Amniotic stem cell (primary cell): Measurements from ENCODE around the gene SLC9A9.
"Not testable (repeated sequence)": the region's sequence is repeated elsewhere in the genome, so short reads cannot be mapped to it uniquely, and the experiment has no call there.

ENCODE experiments used
- DNase-seq: peaks from one replicate; lab custom pipeline; 2025; lab: John Stamatoyannopoulos, UW

Gene SLC9A9

DNA sequence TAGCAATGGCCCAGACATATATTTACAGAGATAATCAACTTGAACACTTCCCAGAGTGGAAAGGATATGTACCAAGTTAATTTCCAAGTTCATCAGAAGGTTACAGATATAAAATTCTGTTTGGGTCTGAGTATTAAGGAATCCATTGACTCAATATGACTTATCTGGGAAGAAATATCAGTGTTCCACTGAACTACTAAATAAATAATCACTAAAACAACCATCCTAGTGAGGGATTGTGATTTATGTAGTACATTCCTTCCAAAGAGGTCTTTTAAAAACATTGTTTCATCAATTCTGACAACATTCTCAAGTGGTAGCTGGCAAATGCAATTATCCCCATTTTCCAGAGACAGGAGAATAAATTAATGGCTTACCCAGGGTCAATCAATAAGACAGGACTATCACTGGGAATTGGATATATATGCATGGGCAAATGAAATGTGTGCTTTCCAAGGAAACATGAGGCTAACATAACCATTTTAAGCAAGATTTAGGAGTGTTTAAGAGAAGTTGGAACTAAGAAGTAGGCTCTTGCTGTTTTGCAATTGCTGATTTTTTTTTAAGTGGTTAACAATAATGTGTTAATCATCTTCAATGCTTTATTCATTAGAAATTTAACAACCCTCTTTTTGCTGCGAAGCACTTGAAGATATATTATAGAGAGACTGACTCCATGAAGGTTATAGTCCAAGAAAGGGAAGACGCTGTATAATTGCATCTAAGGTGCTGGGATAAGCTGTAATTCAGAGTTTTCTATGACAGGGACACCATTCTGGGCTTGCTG lies 37.9 kb downstream of the SLC9A9 start:
- no peak for DNase-seq

- no peak for DNase-seq
Observed at GRCh38 chr3:143809121-143809621, 39.1 kb downstream of the SLC9A9 start.

- DNase-seq: no peak
Observed at GRCh38 chr3:143808030-143808429, 40.2 kb downstream of the SLC9A9 start.

DNA sequence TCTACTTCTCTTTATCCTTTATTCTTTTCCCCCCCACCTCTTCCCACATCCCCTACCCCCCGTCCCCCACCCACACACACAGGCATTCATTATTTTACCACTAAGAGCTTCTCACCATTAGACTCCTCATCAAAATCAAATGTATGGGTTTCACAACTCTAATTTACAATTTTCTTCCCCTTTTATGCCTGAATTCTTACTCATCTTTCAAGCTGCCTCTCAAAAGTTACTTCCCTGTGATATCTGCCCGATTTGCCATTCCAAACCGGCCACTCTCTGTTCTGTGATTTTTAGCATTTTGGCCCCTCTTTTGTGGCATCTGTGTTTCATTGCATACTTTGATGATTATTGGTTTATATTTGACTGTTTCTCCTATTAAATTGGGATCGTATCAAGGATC lies 42.2 kb downstream of the SLC9A9 start:
- DNase-seq: no peak

DNA sequence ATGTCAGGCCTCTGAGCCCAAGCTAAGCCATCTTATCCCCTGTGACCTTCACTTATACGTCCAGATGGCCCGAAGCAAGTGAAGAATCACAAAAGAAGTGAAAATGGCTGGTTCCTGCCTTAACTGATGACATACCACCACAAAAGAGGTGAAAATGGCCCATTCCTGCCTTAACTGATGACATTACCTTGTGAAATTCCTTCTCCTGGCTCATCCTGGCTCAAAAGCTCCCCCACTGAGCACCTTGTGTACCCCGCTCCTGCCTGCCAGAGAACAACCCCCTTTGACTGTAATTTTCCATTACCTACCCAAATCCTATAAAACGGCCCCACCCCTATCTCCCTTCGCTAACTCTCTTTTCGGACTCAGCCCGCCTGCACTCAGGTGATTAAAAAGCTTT lies 42.8 kb downstream of the SLC9A9 start:
- DNase-seq: not testable (repeated sequence)

GRCh38 chr3:143801046-143801445 lies 47.2 kb downstream of the SLC9A9 start:
- not testable (repeated sequence) for DNase-seq

GRCh38 chr3:143798151-143798550 lies 50.1 kb downstream of the SLC9A9 start:
- not testable (repeated sequence) for DNase-seq

- no peak for DNase-seq
Observed at GRCh38 chr3:143795874-143796273, 52.4 kb downstream of the SLC9A9 start.

- no peak for DNase-seq
Observed at GRCh38 chr3:143794793-143795462, 53.3 kb downstream of the SLC9A9 start.

- no peak for DNase-seq
Observed at GRCh38 chr3:143793971-143794370, 54.3 kb downstream of the SLC9A9 start.

DNA sequence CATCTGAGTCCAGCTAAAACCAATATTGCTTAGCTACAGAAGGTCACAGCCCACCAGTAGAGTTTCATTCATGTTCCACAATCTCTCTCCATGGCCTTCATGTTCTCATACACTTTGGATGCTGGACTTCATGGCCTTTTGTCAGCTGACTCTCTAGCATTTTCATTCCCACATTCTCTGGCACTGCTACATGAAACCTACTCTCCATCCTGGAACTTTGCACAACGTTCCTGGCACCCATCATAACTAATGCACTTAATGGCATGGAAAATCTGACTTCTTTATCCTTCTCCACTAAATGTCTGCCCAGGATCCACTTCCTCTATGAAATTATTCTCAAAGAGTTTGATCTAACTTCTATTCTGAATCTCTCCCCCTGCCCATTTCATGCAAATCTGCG lies 56.9 kb downstream of the SLC9A9 start:
- no peak for DNase-seq

- DNase-seq: no peak
Observed at GRCh38 chr3:143786219-143787191, 61.8 kb downstream of the SLC9A9 start.

GRCh38 chr3:143784446-143784845 lies 63.8 kb downstream of the SLC9A9 start:
- no peak for DNase-seq

DNA sequence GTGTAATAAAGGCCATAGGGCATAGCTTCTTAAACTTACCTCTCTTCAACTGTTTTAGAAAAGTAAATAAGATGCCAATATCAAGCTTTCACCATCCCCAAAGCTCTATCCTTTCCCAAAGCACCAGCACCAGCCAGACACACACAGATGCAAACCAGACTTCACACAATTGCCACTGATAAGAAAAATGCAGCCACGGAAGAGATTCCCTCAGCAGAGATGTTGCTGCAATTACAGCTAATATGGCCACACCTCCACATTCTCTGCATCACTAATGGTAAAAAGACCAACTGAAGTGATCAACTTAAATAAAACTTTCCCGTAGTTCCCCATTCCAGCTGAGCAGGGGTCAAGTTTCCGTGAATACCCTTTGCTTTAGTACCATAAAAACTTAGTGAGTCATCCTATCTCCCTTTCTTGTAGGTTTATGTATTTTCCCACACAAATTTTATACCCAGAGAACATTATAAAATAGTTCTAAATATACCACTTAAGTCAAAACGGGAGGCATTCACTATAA lies 64.4 kb downstream of the SLC9A9 start:
- DNase-seq: no peak

DNA sequence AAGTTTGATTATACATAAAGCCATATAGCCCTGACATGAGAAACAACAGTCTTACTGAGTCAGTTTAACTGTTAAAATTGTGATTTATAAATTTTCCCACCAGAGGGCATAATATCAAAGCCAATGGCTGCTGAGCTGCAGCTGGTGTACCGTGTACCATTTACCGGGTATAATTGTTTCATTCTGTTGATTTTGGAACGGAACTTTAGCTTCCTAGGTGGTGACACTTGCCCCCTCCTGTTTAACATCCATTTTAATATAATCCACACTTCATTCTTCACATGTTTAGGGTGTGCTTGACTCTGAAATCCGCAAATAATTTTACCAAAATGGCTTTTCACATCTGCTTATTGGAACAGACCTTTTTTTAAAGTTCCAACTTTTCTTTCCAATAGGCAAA lies 72.8 kb downstream of the SLC9A9 start:
- DNase-seq: peak; percentile 28

- DNase-seq: no peak
Observed at GRCh38 chr3:143771939-143772338, 76.3 kb downstream of the SLC9A9 start.

- no peak for DNase-seq
Observed at GRCh38 chr3:143771258-143771657, 77.0 kb downstream of the SLC9A9 start.

DNA sequence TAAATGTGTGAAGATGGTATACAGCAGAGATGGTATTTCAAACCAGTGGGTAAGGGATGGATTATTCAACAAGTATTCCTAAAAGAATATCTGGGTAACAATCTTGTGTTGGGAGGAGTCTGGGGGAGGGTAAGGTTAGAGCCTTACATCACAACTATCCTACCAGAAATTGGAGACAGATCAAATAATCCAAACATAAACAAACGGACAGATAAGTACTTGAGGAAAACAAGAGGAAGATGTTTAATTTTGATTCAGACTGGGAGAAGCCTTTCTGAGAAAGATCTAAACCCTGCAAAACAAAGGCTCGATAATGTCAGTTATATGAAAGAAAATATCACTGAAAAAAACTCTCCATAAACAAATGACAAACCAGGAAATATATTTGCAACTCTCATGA lies 77.9 kb downstream of the SLC9A9 start:
- DNase-seq: no peak

DNA sequence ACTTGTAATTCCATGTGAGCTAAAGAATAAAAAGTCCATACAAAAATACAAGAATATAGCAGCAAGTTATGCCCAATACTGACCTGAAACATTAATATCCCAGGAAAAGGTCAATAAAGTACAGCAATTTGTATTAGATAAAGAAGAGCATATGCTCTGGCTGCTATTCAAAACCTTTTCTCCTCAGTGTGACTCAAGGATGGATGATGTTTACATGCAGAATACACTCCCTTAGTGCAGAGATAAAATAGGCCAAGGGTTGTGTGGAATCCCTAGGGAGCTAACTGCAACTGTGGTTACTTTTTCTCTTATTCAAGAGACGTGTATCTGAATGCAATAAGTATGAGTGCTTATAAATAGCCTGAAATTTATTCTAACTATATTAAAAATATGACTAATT lies 78.7 kb downstream of the SLC9A9 start:
- DNase-seq: no peak

GRCh38 chr3:143764840-143765239 lies 83.4 kb downstream of the SLC9A9 start:
- no peak for DNase-seq

DNA sequence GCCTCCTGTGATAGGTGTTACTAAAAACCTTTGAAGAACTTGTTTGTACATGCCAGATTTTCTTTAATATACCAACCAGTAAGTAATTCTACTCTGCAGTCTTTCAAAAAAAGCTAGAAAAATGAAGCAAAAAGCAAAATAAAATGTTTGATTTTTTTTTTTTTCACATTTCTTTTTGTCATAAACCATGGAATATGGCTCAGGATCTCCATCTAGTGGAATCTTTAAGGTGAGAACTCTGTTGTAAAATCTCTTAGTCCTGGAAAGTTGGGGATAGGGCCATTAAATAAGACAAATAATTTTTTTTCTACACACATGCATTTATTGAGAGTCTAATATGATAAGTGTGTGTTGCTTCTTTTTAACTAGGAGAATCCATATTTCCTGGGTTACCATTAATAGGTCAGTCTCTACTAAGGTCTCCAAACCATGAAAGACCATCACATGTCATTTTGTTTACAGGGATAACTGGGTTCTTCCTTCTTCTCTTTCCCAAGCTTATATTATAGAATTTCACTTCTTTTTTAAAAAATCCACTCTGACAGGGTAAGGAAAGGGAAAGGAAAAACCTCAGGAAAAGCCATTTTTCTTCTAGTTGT lies 84.6 kb downstream of the SLC9A9 start:
- DNase-seq: no peak

GRCh38 chr3:143757691-143758090 lies 90.6 kb downstream of the SLC9A9 start:
- no peak for DNase-seq
